Measurements from ENCODE around the gene ZAR1L.

Gene ZAR1L

DNA sequence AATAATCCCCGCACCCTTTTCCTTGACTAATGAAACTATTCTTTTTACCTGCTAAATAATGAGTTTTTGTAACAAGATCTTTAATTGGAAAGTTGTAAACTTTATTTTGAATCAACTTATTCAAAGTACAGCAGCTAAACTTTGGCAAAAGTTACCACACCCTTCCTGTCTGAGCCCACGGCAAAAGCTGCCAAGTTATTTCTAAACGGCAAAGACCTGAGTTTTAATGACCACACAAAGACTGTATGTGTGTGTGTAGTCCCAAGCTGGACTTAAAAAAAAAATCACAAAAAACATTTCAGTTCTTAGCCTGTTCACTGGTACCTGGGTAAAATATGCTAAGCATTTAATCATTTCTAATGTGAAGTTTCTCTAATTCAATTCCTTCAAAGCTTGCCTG, 60.7 kb downstream of the ZAR1L start:
- no peak for DNase-seq

DNA sequence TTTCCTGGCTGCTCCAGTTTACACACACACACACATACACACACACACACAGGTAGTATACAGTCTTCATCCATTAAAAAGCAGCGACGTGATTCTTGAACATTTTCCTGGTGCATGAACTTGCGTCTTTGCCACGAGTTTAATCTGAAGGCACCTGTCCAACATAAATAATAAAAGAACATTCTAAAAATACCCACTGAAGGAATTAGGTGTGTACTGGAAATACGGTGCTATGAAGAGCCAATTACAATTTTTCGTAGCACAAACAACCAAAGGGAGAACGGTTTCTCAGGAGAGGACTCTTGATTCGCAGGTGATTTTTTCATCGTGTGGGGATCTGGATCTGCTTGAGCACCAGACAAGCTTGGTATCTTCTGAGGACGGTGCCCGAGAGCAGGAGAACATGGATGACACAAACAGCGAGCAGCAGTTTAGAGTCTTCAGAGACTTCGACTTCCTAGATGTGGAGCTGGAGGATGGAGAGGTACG, 61.2 kb downstream of the ZAR1L start:
- no peak for DNase-seq
